NCI-H1092 (cell line): ENCODE measurements around the gene RAB12.
A peak's percentile ranks its signal among the peaks of the same experiment; 100 is the strongest.
"Not testable (repeated sequence)": the region's sequence is repeated elsewhere in the genome, so short reads cannot be mapped to it uniquely, and the experiment has no call there.

Source experiments
- DNase-seq: peaks from one replicate; lab custom pipeline; 2025; lab: John Stamatoyannopoulos, UW

Gene RAB12

GRCh38 chr18:8614875-8615274 lies 5.6 kb downstream of the RAB12 start:
- DNase-seq = no peak

- peak; percentile 54 for DNase-seq
These were observed 6.3 kb downstream of the RAB12 start for GRCh38 chr18:8615397-8616027.

GRCh38 chr18:8616028-8616401 lies 6.8 kb downstream of the RAB12 start:
- no peak for DNase-seq

- DNase-seq = no peak
These were observed 8.7 kb downstream of the RAB12 start for GRCh38 chr18:8617907-8618306.

GRCh38 chr18:8619041-8619440 lies 9.8 kb downstream of the RAB12 start:
- no peak for DNase-seq

- no peak for DNase-seq
These were observed 10.8 kb downstream of the RAB12 start for GRCh38 chr18:8619835-8620577.

GRCh38 chr18:8620845-8621244 lies 11.6 kb downstream of the RAB12 start:
- DNase-seq = no peak

- not testable (repeated sequence) for DNase-seq
These were observed 13.4 kb downstream of the RAB12 start for GRCh38 chr18:8622625-8623024.

- no peak for DNase-seq
These were observed 14.4 kb downstream of the RAB12 start for GRCh38 chr18:8623549-8624106.

GRCh38 chr18:8625461-8626092 lies 16.3 kb downstream of the RAB12 start:
- DNase-seq = peak; percentile 77

GRCh38 chr18:8626414-8627106 lies 17.3 kb downstream of the RAB12 start:
- no peak for DNase-seq

- peak; percentile 6 for DNase-seq
These were observed 17.9 kb downstream of the RAB12 start for GRCh38 chr18:8627107-8627472.

- DNase-seq = no peak
These were observed 18.3 kb downstream of the RAB12 start for GRCh38 chr18:8627540-8627939.

GRCh38 chr18:8629602-8630001 lies 20.4 kb downstream of the RAB12 start:
- no peak for DNase-seq

GRCh38 chr18:8630546-8630945 lies 21.3 kb downstream of the RAB12 start:
- no peak for DNase-seq

- no peak for DNase-seq
These were observed 22.0 kb downstream of the RAB12 start for GRCh38 chr18:8631265-8631664.

- no peak for DNase-seq
These were observed 23.1 kb downstream of the RAB12 start for GRCh38 chr18:8632386-8632785.

GRCh38 chr18:8634508-8634907 lies 25.3 kb downstream of the RAB12 start:
- no peak for DNase-seq

GRCh38 chr18:8635087-8635486 lies 25.9 kb downstream of the RAB12 start:
- DNase-seq = no peak

GRCh38 chr18:8639762-8640161 lies 30.5 kb downstream of the RAB12 start:
- no peak for DNase-seq

- DNase-seq = no peak
These were observed 34.2 kb downstream of the RAB12 start for GRCh38 chr18:8643326-8643878.

GRCh38 chr18:8647359-8647758 lies 38.1 kb downstream of the RAB12 start:
- not testable (repeated sequence) for DNase-seq
